Measurements from ENCODE around the gene RCC2.
"Not testable (repeated sequence)": the region's sequence is repeated elsewhere in the genome, so short reads cannot be mapped to it uniquely, and the experiment has no call there.

Gene RCC2
- total RNA-seq: 63.0 to 70.2 reads per million in 2 donors

DNA sequence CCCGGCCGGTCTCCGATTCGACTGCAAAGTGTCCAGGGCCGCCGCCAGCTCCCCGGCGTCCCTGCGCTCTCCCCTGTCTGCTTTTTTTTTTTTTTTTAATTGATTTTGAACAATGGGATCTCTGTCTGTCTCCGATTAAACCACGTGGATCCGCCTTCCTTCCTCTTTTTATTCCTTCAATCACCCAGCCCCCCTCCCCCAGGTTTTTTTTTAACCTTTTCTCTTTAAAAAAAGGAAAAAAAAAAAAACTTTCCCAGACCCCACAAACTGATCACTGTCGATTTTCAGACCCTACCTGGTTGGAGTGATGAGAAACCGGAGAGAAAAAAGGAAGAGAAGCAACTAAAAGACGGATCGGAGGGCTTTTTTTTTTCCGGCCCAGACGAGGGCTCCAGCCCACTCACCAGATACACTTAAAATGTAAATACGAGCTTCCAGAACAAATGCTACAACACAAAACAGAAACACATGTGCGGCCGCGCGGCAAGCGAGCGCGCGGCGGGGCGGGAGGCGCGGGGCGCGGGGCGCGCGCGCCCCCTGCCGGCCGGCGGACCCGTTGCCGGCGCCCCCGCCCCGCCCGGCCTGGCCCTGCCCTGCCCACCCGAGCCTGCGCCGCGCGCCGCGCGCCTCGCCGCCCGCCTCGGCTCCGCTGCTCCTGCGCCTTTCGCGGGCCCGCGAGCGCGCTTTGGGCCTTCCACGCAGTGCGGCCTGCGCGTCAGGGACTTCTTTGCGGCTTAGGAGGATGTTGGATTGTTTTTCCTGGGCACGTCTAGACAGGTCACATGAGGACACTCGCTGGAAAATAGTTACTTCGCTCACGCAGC, at the start of gene RCC2:
Gene RCC2 (minus strand): TSS at position 428 of the 824 bp plus-strand sequence. CDS start 1,163 bp downstream, outside the sequence.
- peak; percentile 54 to 89 (median 60) for DNase-seq

DNA sequence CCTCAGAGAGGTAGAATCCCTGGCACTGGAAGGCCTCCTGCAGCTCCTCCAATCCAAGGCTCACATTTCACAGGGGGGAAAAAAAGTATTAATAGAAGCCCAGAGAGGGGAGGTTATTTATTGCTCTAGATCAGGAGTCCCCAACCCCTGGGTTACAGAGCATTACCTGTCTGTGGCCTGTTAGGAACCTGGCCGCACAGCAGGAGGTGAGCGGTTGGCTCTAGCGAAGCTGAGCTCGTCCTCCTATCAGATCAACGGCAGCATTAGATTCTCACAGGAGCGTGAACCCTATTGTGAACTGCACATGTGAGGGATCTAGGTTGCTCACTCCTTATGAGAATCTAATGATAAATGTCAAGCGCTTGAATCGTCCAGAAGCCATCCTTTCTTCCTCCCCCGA, 46.8 kb upstream of the RCC2 start:
- DNase-seq: no peak

DNA sequence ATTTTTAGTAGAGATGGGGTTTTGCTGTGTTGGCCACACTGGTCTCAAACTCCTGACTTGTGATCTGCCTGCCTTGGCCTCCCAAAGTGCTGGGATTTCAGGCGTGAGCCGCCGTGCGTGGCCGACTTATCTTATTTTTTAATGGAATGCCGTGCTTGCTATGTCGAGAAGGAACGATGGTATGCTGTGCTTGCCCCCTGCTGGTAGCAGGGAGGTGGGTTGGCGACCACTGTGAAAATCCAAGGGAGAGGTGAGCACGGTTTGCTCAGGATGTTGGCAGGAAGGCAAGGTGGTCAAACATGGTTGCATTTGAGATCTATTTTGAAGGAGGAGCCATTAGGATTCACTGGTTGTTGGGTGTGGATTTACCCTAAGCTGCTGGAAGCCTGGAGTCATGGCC, 45.8 kb upstream of the RCC2 start:
- DNase-seq: no peak

DNA sequence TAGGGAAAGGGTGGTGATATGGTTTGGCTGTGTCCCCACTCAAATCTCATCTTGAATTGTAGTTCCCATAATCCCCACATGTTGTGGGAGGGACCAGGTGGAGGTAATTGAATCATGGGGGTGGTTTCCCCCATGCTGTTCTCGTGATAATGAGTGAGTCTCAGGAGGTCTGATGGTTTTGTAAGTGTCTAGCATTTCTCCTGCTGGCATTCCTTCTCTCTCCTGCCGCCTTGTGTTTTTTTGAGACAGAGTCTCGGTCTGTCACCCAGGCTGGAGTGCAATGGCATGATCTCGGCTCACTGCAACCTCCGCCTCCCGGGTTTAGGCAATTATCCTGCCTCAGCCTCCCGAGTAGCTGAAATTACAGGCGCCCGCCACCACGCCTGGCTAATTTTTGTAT, 42.5 kb upstream of the RCC2 start:
- DNase-seq: not testable (repeated sequence)

DNA sequence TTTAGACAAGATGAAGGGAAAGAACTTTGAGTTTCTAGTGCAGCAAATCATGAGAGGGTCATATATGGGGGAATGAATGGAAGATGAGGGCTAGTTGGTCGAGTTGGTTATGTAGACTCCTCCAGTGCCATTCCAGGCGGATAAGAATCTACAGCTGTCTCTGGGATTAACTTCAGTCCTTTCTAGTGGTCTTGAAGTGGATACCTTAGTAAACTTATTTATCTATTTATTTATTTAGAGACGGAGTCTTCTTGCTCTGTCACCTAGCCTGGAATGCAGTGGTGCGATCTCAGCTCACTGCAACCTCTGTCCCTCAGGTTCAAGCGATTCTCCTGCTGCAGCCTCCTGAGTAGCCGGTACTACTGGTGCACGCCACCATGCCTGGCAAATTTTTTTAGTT, 41.4 kb upstream of the RCC2 start:
- no peak for DNase-seq

DNA sequence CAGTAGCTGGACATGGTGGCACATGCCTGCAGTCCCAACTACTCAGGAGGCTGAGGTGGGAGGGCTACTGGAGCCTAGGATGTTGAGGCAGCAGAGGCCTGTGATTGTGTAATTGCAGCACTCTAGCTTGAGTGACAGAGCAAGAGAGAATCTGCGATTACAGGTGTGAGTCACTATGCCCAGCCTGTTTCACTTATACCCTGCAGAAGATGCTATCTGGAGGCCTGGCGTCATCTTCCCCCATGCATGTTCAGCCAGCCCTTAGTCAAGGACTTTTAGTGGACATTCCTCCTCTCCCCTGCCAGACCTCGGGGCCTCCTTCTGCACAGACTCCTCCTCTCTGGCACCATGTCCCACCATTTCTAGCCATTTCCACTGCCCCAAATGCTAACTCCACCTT, 36.3 kb upstream of the RCC2 start:
- peak in 1 of 5 experiments; percentile 5 for DNase-seq

DNA sequence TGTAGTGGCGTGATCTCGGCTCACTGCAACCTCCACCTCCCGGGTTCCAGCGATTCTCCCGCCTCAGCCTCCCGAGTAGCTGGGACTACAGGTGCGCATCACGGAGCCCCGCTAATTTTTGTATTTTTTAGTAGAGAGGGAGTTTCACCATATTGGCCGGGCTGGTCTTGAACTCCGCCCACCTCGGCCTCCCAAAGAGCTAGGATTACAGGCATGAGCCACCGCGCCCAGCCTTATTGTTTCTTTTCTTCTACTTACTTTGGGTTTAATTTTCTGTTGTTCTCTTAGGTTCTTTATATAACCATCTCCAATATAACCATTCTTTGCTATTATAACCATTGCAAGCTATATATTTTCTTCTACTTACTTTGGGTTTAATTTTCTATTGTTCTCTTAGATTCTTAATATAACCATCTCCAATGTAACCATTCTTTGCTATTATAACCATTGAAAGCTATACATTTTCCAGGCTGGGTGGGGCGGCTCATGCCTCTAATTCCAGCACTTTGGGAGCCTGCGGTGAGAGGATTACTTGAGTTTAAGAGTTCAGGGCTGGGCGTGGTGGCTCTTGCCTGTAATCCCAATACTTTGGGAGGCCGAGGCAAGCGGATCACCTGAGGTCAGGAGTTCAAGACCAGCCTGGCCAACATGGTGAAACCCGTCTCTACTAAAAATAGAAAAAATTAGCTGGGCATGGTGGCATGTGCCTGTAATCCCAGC, 35.5 kb upstream of the RCC2 start:
- DNase-seq: not testable (repeated sequence)

DNA sequence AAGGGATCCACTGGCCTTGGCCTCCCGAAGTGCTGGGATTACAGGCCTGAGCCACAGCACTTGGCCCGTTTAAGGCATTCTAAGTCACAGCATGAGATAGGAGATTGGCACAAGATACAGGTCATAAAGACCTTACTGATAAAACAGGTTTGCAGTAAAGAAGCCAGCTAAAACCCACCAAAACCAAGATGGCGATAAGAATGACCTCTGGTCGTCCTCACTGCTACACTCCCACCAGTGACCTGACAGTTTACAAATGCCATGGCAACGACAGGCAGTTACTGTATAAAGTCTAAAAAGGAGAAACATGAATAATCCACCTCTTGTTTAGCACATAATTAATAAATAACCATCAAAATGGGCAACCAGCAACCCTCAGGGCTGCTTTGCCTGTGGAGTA, 33.3 kb upstream of the RCC2 start:
- no peak for DNase-seq

DNA sequence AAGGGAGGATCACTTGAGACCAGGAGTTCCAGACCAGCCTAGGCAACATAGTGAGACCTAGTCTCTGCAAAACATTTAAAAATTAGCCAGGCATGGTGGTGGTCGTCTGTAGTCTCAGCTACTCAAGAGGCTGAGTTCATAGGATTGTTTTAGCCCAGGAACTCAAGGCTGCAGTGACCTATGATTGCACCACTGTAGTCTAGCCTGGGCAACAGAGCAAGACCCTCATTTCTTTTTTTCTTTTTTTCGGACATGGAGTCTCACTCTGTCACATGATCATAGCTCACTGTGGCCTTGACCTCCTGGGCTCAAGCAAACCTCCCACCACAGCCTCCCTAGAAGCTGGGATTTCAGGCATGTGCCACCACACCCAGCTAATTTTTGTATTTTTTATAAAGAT, 31.9 kb upstream of the RCC2 start:
- DNase-seq: no peak

DNA sequence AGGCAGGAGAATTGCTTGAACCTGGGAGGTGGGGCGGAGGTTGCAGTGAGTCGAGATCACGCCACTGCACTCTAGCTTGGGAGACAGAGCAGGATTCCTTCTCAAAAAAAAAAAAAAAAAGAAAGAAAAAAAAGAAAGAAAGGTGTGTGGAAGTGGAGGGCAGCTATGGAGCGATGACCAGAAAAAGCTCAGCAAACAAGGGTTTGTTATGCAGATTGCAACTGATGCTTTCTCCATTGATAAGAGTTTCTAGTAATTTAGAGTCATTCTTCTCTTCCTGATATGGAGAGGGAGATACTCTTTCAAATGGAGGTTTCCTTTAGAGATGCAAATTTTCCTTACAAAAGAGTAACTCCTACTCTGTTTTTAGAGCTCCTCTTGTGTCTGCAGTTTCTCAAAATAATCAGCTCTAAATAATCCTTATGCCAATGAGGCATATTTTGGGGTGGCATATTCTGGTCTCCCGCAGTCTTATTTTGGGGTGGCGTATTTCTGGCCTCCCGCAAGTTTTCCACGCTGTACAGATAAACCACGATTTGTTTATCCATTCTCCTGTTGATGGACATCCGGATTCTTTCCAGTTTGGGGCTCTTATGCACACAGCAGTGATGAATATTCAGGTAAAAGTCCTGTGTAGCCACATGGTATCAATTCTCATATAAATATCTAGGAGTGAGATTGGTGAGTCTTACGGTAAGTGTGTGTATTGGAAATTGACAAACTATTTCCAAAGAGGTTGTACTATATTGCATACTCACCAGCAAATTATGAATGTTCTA, 30.7 kb upstream of the RCC2 start:
- DNase-seq: no peak

DNA sequence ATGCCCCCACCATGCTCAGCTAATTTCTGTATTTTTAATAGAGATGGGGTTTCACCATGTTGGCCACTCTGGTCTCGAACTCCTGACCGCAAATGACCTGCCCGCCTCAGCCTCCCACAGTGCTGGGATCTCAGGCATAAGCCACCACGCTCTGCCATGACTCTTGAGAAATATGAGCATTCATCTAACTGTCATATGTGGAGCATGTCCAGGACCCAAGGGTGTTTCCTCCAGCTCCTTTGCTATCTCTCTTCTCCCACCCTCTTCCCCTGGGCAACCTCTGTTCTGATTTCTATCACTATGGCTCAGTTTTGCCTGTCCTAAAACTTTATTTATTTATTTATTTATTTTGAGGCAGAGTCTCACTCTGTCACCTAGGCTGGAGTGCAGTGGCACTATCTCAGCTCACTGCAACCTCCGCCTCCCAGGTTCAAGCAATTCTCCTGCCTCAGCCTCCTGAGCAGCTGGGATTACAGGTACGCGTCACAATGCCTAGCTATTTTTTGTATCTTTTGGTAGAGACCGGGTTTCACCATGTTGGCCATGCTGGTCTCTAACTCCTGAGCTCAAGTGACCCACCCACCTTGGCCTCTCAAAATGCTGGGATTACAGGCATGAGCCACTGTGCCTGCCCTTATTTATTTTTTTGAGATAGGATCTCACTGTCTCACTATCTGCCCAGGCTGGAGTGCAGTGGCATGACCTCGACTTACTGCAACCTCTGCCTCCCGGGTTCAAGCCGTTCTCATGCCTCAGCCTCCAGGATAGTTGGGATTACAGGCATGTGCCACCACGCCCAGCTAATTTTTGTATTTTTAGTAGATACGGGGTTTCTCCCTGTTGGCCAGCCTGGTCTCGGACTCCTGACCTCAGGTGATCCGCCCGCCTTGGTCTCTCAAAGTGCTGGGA, 29.1 kb upstream of the RCC2 start:
- DNase-seq: not testable (repeated sequence)

DNA sequence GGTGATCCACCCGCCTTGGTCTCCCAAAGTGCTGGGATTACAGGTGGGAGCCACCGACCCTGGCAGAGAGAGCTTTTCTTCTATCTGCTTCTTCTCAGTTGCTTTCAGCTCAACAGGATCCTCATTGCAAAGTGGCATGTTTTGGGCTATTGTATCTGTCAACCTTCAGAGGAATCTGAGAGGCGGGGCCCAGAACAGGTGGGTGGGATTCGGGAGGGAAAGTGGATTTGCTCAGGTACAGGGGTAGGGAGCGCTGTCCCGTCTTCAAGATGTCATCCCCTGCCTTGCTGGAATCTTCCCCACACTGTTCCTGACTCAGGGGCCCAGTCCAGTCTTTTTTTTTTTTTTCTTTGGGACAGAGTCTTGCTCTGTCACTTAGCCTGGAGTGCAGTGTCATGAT, 26.9 kb upstream of the RCC2 start:
- no peak for DNase-seq

DNA sequence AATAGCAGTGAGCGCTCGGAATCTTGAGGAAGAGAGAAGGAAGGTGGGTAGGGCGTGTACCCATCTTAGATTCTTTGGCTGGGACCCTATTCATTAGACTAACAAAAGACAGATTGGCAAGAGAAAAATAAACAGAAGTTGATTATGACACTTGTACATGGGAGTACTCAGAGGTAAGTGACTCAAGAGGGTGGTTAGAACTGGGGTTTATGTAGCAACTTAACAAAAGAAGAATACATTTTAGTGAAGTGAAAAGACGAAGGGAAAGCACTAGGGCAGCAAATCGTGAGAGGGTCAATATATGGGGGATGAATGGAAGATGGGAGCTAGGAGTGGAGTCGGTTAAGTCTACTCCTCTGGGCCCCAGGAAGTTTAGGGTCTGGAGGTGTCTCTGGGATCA, 25.8 kb upstream of the RCC2 start:
- DNase-seq: no peak

DNA sequence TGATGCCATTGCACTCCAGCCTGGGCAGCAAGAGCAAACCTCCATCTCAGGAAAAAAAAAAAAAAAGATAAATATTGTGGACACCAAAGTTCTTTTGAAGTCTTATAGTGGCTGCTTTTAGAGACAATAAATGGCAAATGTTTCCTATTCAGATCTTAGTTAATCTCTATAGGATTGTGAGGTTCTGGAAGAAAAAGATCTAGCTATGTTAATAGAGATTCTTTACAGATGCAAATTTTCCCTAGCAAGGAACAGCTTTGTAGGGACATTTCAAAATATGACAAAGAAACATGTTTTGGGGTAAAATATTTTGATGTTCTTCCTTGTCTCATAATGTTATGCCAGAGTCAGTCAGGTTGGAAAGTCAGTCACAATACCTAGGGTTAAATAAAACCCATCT, 24.5 kb upstream of the RCC2 start:
- no peak for DNase-seq

DNA sequence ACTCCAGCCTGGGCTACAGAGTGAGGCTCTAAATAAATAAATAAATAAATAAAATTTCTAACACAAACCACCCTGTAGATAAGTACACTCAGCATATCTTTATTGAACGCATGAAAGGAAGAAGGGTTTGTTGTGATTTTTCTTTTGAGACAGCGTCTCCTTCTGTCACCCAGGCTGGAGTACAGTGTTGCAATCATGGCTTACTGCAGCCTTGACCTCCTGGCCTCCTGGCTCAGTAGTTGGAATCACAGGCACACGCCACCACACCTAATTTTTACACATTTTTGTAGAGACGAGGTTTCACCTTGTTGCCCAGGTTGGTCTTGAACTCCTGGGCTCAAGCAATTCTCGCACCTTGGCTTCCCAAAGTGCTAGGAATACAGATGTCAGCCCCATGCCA, 23.2 kb upstream of the RCC2 start:
- no peak for DNase-seq

DNA sequence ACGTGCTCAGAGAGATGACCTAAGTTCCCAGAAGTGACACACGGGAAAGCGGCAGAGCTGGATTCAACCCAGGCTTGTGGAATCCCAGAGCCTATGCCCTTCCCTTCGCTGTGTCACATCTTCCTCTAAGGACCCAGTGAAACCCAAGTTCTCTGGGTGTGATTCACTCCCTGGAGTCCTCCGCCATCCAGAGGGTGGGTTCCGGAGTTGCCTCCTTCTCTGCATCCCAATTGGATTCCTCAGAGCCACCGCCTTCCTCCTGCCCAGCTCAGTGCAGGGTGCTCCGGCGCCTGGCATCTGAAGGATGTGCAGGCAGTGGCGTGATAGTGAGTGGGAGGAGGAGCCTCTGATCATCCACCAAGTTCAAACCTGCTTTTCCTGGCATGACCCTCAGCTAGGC, 20.7 kb upstream of the RCC2 start:
- DNase-seq: no peak

DNA sequence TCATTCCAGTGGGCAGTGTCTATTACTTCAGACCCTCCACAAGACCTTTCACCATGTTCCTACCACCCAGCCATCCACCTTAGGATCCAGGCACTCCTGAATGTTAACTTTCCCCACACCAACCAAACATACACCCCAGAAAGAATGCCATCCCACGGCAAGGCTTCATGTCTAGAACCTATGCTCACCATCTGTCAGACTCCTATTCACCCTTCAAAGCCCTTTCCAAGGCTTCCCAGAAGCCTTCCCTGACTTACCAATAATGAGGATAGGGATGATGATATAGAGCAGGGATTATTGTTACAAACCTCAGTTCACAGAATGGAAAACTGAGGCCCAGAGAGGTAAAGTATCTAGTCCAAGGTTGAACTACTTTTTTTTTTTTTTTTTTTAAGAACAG, 19.3 kb upstream of the RCC2 start:
- no peak for DNase-seq

DNA sequence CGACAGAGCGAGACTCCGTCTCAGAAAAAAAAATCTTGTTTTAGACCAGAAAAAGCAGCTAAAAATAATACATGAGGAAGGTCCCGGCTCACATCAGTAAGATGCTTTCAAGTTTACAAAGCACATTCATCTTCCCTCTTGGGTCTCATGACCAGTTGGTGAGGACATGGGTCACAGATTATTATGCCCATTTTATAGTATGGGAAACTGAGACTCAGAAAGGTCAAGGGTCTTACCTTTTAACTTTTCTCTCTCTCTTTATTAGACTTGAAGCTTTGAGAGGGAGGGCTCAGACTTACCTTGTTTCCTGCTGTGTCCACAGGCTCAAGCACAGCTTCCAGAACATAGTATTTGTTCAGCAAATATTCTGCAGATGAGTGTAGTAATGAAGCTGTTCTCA, 13.2 kb upstream of the RCC2 start:
- DNase-seq: no peak

DNA sequence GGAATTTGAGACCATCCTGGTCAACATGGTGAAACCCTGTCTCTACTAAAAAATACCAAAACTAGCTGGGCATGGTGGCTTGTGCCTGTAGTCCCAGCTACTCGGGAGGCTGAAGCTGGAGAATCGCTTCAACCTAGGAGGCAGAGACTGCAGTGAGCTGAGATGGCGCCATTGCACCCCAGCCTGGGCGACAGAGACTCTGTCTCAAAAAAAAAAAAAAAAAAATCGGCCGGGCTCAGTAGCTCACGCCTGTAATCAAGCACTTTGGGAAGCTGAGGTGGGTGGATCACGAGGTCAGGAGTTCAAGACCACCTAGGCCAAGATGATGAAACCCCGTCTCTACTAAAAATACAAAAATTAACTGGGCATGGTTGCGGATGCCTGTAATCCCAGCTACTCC, 12.7 kb upstream of the RCC2 start:
- not testable (repeated sequence) for DNase-seq

DNA sequence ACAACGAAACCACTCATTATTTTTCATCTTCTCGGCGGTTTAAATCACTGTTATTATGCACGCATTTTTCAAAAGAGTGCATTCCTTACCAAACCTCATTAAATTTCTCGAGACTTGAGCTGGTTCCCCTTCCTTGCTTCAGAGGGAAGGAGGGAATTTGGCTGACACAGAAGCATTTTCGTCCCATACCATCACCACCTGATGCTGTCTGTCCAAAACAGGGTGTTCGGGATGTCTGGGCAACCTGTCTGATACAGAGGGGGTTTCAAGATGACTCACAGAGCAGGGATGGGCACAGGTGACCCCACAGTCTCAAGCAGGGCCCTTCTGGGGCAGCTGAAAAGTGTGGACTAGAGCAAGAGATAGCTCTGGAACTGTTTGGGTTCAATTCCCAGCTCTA, 12.3 kb upstream of the RCC2 start:
- no peak for DNase-seq

DNA sequence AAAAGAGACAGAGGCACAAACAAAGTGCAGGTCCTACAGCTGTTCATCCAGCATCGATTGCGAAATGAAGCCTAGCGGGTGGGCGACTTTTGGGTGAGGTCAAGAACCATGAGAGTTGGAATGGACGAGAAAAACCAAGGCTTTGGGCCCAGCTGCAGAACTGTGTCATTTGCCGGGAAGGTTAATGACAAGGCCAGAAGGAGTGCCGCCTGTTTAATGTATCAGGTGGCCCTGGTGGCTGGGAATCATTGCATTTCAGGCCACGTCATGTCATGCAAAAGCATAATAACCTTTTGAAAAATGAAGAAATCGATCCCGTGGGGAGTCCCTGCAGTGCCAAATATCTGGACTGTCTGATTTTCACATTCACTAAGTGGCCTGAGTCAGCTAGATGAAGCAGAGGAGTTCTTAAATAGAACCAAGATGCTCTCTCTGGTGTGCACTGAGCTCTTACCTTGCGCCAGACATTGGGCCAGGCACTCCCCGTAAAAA, 8.1 kb upstream of the RCC2 start:
- no peak for DNase-seq

DNA sequence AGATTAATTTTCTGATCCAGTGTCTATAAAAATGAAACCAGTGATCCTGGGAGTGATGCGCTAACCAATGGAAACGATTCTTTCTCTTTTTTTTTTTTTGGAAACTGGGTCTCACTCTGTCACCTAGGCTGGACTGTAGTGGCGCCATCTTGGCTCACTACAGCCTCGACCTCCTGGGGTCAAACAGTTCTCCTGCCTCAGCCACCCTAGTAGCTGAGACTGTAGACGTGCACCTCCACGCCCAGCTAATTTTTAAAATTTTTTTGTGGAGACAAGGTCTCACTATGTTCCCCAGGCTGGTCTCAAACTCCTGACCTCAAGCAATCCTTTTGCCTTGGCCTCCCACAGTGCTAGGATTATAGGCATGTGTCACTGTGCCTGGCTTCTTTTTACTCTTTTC, 3.4 kb upstream of the RCC2 start:
- DNase-seq: no peak

Data from T-helper 2 cell (primary cell).